ENCODE results near the gene VPS37B.

GRCh38 chr12:122865268-122866231 lies 30.4 kb downstream of the VPS37B start:
- TF ChIP-seq ZBTB33 (IDR thresholded peaks at IDR 0.05; ENCODE audit: borderline replicate concordance, low read depth), result no peak
- TF ChIP-seq, protein P1, sequence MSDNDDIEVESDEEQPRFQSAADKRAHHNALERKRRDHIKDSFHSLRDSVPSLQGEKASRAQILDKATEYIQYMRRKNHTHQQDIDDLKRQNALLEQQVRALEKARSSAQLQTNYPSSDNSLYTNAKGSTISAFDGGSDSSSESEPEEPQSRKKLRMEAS (IDR thresholded peaks at IDR 0.05; ENCODE audit: low read depth), result no peak
- TF ChIP-seq, protein P2, sequence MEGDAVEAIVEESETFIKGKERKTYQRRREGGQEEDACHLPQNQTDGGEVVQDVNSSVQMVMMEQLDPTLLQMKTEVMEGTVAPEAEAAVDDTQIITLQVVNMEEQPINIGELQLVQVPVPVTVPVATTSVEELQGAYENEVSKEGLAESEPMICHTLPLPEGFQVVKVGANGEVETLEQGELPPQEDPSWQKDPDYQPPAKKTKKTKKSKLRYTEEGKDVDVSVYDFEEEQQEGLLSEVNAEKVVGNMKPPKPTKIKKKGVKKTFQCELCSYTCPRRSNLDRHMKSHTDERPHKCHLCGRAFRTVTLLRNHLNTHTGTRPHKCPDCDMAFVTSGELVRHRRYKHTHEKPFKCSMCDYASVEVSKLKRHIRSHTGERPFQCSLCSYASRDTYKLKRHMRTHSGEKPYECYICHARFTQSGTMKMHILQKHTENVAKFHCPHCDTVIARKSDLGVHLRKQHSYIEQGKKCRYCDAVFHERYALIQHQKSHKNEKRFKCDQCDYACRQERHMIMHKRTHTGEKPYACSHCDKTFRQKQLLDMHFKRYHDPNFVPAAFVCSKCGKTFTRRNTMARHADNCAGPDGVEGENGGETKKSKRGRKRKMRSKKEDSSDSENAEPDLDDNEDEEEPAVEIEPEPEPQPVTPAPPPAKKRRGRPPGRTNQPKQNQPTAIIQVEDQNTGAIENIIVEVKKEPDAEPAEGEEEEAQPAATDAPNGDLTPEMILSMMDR (IDR thresholded peaks at IDR 0.05), result peak; percentile 54
- no peak for TF ChIP-seq TEAD4 (IDR thresholded peaks at IDR 0.05; ENCODE audit: borderline replicate concordance, insufficient read depth)

Data from SK-N-SH (cell line).